ENCODE measurements around the gene PTGDR2.

PTGDR2 gene

DNA sequence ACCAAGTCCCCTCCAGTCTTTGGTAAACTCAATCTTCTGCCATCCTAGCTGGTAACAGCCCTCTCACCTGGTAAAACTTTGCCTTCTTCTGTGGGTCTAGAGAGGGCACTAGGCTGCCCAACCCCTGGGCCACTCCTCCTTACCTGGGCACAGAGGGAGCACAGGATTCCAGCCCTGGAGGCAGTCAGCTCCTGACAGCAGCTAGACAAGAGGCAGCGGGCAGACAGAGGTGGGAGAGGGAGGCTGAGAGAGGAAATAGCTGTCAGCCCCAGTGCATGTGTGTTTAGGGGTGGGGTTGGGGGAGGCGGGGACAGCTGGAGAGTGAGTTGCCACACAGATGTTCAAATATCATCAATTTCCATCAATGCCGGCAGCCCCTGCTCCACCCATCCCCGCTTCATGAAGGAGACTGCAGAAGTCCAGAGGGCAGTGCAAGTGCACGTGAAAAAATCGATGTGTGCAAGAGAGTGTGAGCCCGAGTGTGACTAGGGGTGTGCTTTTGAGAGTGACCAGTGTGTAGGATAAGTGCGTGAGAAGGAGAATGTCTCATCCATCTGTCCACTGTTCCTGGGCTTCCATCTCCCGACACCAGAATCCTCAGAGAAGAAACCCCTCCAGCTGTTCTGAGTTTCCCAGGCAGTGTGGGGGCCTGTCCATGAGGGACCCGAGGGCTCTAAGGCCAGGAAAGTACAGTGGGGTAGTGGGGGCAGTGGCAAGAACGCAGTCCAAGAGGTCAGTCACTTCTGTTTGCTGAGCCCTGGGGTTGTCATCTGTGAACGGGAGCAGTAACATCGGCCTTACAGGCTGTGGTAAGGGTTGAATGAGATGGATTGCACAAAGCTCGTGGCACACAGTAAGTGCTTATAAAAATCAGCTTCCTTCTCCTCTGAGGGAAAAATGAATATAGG lies at the start of gene PTGDR2:
TSS of gene PTGDR2 (minus strand) at position 225 of the 908 bp plus-strand sequence. CDS start 2,228 bp downstream, outside the sequence.
- DNase-seq, result no peak

DNA sequence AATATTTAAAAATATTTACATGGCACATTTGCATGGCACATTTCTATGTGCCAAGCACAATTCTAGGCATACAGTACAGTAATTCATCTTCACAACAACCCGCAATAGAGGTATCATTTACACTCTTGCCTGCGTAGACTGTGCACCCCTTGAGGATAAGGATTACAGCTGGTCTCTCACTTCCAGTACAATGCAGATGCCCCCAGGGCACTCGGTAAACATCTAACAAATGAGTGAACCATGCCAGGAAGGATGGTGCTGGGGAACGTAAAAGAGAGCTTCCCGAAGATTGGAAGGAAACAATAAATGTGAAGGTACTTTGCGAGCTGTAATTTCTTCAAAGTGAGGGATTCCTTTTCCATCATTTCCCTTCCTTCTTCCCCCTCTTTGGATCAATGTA lies 49.3 kb upstream of the PTGDR2 start:
- no peak for DNase-seq

DNA sequence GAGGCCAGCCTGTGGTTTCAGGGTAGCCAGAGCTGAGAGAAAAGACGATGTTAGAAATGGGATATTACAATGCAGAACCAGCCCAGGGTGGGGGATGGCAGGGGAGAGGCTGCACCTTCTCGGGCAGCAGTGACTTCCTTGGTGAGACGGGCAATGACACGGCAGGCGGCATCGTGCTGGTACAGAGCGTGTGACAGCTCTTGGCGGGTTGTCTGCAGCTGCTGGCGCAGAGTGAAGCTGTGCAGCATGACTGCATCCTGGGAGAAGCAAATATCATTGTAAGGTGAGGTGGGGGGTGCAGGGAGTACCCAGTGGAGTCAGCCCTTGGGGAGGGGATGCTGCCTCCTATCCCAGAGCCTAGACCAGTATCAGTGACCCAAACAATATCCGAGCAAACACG lies 46.9 kb upstream of the PTGDR2 start:
- no peak for DNase-seq

DNA sequence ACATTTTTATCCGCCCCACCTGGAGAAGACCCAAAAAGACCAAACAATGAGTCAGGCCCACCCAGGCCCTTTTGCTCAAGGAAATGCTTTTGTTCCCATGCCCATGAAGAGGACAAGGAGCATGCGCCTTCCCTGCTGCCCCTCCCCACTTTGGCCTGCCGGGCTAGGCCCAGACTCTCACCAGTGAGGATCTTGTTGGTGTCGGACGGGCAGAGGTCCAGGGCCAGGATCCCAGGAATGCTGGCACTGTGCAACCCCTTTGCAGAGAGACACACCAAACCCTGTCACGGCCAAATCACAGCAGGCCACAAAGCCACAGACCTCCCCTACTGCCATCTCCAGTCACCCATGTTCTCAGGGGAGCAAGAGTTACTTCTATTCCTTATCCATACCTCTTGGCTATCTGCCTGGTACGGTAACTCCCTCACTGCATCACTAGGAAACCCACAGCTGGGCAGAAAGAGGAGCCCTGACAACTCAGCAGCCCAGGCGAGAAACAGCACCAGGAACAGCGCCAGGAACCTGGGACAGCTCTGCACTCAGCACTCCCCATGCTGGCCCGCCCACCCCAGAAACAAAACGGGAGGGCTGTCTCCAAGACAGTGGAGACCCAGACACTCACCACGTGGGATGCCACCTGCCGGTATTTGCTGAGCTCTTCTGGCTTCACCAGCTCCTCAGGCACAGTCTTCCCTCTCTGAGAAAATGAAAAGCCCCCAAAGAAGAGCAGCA lies 45.1 kb upstream of the PTGDR2 start:
- no peak for DNase-seq

DNA sequence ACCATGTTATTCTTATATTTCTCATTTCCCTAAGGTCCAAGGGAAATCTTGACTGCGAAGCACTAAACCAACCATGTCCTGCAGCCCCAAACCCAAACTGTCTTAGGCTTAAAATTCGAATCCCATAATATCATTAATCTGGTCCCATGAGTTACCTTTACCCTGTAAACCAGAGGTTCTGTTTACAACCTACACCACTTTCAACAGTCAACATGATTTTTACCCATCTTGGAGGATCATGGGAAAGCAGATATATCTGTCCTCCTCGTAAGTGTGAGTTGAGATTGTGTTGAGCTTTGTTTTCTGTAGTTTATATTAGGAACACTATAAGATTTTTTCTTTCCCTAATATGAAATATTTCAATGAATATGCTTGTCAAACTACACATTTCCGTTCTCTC lies 44.2 kb upstream of the PTGDR2 start:
- DNase-seq, result no peak

DNA sequence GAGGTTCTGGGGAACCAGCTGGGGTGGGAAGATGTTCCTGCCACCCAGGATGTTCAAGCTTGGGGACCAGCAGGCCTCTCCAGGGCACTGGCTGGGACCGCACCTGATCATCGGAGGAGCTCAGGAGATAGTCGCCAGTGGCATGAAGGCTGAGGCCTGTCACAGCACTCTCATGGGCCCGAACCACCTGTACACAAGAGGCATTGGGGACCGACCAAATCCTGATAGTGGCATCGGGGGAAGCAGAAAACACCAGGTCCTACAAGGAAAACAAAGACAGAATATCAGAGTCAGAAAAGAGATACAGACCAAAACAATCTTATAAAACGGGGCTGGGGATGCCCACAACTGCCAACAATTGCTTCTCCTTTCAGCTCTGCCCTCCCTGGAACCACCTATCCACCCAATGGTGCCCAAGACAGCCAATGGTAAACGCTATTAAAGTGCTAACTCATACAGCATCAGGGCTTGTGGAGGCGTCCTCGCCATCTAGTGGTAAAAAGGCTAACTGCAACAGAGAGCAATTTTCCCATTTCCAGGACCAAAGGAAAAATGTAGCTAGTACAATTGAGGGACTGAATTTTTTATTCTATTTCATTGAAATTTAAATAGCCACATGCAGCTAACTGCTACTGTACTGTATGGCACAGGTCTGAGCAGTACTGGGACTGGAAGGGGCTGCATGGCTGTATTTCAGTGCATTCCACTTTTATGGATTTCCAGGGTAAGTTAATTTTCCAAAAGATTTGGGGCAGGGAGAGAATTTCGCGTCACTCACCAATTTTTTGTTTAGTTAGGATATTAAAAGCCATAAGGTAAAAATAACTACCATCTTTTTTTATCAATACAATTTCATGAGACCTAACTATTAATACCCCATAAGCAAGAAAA lies 43.5 kb upstream of the PTGDR2 start:
- peak; percentile 30 for DNase-seq

DNA sequence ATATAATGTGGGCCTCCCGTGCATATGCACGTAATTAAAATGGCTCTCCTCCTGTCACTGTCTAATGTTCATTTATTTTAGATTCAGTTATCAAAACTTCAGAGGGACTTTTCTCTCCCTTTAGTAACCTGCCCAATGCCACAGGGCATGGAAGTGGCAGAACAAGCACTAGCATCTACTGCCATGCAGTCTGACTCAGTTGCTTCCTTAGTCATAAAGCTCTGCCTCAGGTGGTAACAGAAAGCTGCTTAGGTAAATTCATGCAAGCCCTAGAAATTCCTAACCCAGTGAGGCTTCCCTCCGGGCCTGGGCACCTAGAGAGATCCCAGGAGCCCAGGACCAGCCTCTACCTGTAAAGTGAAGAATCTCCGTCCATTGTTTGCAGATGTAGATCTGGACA lies 41.7 kb upstream of the PTGDR2 start:
- DNase-seq, result no peak

DNA sequence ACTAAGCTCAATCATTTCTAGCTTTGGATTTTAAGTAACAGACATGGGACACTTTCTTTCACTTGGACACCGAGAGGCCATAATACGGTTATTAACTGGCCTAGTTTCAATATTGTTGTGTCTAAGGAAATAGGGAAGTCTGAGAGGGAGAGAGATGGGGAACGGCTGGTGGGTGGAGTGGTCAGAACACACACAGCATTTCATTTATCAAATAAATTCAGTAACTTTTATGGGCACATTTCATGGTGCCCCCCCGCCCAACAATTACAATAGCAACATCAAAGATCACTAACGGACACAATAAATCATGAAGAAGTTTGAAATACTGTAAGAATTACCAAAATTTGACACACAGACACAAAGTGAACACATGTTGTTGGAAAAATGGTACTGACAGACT lies 39.9 kb upstream of the PTGDR2 start:
- no peak for DNase-seq

DNA sequence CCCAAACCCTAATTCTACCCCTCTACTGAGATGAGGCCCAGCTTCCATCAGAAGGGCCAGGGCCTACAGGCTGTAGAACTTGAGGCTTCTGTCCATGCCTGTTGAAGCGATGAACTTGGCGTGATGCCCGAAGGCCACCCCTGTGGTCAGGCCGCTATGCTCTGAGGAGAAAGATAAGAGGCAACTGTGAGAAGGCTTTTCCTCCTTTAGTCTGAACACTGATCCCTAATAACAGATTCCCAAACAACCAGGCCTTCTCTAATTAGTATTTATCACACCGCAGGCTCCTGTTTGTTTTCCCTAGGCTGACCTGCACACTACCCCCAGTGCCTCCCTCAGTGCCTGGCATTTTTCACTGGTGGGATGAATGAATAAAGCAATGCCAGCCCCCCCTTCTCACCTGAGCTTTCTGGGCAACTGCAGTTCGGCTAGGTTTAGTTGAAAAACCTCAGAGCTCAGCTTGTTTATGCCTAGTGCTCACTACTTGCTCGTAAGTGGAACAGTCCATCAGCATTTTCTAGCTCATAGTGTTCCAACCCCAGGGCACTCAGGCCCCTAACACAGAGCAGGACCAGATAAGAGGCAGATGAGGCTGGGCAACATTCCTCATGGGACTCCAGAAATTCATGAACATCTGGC lies 35.5 kb upstream of the PTGDR2 start:
- no peak for DNase-seq

DNA sequence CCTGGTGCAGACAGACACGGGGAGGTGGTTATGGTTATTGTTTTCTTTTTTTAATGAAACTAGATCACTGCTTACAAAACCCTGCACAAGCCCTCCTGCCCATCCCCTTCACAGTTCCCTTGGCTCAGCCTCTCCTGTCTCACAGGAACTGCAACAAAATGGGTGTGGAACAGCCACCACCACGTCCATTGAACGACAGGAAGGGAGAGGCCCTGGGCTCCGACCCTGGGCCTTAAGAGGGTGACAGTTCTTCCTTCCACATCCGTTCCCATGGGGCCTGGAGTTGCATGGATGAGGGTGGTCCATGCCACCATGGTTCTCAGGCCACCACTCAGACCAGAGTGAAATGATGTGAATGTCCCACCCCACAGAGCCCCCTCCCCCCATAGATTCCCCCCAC lies 34.9 kb upstream of the PTGDR2 start:
- no peak for DNase-seq

DNA sequence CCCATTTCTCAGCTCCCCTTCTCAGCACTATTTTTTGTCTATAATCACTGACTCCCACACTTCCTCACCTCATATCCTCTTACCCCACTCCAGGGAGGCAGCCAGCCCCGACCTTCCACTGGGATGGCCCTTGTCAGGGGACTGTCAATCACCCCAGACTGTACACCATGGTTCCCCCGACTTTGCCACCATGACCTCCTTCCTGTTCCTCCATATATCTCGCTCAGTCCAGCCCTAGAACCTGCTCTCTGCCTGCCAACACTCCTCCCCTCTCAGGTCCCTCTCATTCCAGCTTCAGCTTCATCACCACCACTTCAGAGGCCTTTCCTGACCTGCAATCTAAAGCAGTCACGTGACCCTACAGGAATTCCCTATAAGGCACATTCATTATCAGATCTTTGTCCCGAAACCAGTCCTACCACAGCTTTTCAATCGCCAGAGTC lies 34.1 kb upstream of the PTGDR2 start:
- DNase-seq, result no peak

DNA sequence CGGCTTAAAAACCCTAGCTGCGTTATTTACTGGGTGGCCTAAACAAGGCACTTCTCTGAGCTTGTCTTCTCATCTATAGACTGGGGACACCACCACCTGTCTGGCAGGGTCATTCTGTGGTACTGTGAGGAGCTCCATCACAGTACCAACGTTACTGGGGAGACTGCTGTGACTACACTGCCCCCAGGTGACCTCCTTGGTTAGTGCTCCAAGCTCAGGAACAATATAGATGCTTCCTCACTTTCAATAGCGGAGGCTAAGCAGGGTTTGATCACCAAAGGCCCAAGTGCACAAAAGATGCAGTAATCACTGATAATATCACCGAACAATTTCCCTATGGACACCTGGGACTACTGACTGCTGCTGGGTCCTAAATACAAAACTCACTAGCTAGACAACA lies 31.8 kb upstream of the PTGDR2 start:
- DNase-seq, result peak; percentile 52

DNA sequence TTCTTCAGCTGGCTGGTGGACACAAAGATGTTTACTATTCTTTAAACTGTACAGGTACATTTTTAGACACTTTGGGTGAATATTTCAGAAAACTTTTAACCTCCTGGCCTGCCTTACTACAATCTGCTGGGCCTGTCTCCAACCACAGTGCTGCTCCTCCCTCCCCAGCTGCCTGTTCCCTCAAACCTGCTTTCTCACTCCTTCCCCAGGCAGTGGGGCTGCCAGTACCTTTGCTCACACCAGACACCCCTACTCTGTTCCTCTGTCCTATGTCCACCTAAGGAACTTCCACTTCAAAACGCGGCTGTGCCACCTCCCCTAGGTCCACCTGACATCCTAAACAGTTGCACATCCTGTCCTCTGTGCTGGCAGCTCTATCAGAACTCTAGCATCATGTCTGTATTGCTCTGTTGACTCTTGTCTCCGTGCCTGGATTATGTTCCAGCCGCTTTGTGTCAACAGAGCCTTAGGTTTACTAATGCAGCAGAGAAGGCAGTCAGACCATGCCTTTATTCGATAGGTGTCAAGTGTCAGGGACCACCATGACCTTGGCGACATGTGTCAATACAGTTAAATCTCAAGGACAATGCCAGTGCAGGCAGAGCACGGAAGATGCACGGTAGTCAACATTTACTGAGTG lies 25.0 kb upstream of the PTGDR2 start:
- DNase-seq, result no peak

DNA sequence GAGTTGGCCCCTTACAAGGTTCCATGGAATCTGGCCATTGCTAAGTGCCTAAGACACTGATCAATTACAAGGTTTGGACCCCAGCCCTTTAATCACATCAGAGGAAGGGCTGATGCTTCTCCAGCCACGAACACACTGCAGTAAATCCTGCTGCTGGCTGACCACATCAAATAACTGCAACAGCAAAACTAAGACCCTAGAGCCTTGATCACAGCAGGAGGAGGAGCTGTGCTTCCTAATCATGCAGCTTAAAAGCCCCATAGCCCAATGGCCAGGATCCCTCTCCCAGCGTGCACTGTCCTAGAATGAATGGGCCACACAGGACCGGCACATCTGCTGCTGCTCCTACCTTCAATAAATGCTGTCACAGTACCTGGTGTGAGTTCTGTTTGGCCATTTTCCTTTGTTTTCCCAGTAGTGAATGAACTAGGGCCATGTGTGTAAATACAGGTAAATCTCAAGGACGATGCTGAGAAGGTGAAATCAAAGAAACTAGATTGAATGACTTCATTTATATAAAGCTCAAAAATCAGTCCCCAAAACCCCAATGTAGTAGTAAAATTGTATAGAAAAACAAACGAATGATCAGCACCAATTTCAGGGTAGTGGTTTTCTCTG lies 24.3 kb upstream of the PTGDR2 start:
- no peak for DNase-seq

DNA sequence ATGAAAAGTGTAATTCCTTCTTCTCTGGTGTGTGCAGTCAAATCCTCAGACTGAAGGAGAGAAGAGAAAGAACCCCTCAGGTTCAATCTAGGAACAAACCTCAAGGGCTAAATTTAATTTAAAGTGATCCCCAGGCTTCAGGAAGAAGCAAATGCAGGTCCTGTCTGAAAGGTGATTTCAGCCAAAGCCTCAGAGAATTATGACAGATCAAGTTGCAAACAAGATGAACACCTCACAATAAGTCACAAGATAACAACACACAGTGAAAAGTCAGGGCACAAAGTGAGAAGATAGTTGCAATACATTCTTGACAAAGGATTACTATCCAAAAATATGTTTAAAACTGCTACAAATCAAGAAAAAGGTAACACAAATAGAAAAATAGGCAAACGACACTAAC lies 23.4 kb upstream of the PTGDR2 start:
- no peak for DNase-seq

DNA sequence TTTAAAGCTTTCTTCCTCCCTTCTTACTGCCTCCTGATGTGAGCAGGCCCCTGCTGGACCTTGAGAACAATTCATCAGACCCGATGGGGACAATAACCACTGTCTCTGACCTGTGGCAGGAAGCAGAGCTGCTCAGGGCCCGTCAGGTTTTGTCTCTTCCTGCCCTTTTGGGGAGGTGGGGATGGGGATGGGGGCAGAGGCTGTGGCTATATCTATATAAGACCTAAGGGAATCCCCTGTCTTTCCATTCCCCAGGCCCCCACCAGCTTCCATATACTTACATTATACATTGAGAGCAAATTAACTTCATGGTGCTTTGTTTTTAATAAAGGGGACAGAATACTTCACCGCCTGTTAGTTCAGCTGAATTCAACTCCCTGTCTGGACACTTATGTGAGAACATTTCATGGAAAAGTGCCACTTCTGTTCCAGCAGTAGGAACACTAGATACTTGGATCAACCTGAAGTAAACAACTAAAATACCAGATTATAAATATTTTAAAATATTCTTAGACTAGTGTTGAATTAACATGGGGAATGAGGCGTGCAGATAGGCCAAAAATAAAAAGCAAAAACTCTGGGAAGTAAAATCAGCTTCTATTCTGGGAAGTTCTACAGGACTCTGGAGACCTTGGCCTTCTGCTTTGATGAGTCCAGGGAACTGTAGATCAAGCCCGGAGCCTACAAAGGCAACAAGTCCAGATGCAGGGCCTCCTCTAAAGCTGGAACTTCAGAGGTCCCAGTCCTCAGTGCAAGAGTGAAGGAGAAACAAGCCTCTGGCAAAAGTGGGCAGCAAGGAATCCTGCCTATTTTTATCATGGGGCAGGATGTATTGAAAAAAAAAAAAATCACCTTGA lies 22.7 kb upstream of the PTGDR2 start:
- DNase-seq, result no peak

DNA sequence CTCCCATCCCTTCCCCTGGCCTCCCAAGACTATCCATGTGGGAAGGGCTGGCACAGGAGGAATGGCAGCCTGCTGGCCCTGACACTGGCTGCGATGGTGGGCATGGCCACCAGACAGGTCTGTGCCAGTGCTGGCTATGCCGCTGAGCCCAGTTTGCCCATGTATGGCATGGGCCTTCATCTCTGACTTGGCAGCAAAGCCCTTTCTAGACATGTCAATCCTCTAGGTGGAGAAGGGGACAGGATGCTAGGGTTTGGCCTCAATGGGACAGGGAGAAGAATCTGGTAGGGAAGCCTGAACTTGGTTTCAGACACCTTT lies 20.4 kb upstream of the PTGDR2 start:
- no peak for DNase-seq

DNA sequence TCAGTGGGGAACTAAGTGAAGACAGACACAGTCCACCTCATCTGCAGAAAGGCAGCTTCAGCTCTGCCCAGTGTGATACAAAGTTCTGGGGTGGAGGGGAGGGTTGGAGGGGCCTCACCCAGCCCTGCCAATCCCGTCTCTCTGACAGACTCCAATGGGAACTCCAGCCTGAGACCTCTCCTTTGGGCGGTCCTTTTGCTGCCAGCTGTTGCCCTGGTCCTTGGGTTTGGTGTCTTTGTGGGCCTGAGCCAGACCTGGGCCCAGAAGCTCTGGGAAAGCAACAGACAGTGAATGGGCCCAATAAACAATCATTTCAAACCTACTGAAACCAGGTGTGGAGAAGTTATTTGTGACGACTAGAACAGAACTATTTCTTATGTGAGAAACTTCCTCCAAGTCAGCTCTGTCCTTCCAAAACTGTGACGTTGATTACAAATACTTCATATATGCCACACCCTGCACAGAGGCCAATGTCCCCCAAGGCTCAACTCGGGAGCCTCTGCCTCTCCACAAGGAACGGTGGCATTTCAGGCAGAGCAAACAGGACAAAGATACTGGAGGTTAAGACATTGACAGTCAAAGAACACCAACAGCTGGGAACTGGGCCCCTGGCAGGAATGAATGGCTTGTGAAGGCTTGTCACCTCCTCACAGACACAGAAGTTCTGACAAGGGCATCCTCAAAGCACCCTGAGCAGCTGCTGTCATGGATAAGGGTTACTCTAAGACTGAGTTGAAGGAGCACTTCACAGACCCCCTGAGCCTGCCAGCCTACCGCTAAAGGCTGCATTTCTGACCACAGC lies 19.8 kb upstream of the PTGDR2 start:
- no peak for DNase-seq

DNA sequence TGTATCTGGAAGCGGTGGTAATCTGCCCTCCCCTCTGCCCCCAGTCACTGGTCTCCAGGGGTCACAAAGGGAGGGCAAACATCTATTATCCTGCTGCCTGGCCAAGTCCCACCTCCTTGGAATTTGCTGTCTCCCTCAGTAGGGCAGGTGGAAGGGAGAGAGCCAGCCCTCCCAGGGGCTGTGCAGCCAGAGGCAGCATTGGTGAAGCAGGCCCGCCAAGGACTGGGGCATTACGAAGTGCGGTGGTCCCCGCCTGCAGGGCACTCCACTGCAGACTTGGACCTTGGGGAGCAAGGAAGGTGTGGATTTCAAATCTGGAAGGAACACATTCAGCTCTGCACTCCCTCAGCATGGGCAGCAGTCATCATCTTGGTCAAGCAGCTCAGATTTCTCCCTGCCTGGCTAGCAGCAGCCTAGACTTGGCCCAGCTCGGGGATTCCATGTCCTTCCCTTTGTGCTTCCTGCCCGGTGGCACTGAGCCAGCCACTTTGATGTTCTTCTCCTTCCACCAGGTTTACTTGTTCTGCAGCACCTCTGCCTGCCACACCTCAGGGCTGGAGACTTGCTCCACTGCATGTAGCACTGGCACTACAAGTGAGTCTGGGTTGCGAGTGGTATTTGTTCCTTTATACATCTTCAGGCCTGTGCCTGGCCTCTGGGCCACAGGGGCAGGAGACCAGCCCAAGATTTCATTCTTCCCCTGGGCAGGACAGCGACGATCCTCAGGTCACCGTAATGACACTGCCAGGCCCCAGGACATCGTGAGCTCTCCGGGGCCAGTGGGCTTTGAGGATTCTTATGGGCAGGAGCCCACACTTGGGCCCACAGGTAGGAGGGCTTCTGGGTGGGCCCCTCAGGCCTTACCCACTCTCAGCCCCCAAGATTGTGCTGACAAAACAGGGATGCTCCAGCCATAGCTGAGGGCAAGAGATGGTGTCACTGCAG lies 18.9 kb upstream of the PTGDR2 start:
- no peak for DNase-seq
